ENCODE results near the gene R3HDM4. TPM values are rescaled to one million over a fixed set of nuclear protein-coding genes. Genes with fewer than 3 reads are reported as not detected.

Gene R3HDM4
- total and polyA plus RNA-seq, 4 donors = 14.1 to 72.4 (median 20.2) TPM

GRCh38 chr19:903266-903797 lies 9.7 kb downstream of the R3HDM4 start (continued):
- no peak for TF ChIP-seq GABPA (IDR thresholded peaks at IDR 0.05 in 1 of 2, conservative IDR thresholded peaks at IDR 0.05 in 1 of 2)

GRCh38 chr19:902446-903226 lies 10.4 kb downstream of the R3HDM4 start:
- peaks cover 7 to 11% (median 9%) of the 10 kb centered on the region in 4 donors for H3K4me1 ChIP-seq (ENCODE audit: control insufficient read depth in 4 of 4, insufficient read depth in 4 of 4, low read length in 3 of 4)
- no peak overlapping the region for H3K9ac ChIP-seq (ENCODE audit: low read depth in 1 of 2, low read length in 2 of 2)
- H3K36me3 ChIP-seq (ENCODE audit: control insufficient read depth in 4 of 4, insufficient read depth in 3 of 4, low read depth in 1 of 4, low read length in 3 of 4) = peaks cover 0 to 13% (median 4%) of the 10 kb centered on the region in 4 donors
- no peak for TF ChIP-seq TAF1 (conservative IDR thresholded peaks at IDR 0.05)
- TF ChIP-seq YY1 (IDR thresholded peaks at IDR 0.05) = peak; percentile 60
- TF ChIP-seq FOXA2 (IDR thresholded peaks at IDR 0.05) = no peak
- TF ChIP-seq RAD21 (IDR thresholded peaks at IDR 0.05) = peak in 1 of 2 donors; percentile 23
- TF ChIP-seq EGR1 (IDR thresholded peaks at IDR 0.05; ENCODE audit: low read depth in 2 of 2) = no peak
- peak; percentile 14 for TF ChIP-seq REST (IDR thresholded peaks at IDR 0.05)
- TF ChIP-seq NR2F2 (IDR thresholded peaks at IDR 0.05) = peak; percentile 18
- peak; percentile 27 for TF ChIP-seq HNF4G (IDR thresholded peaks at IDR 0.05)
- no peak for TF ChIP-seq ZBTB33 (IDR thresholded peaks at IDR 0.05)
- TF ChIP-seq ATF3 (IDR thresholded peaks at IDR 0.05) = no peak
- TF ChIP-seq SP1 (IDR thresholded peaks at IDR 0.05) = peak; percentile 56
- TF ChIP-seq HNF4A (conservative IDR thresholded peaks at IDR 0.05) = peak; percentile 69
- TF ChIP-seq FOXA1 (IDR thresholded peaks at IDR 0.05) = no peak
- TF ChIP-seq RXRA (IDR thresholded peaks at IDR 0.05) = peak; percentile 81 to 86
- no peak for TF ChIP-seq GABPA (IDR thresholded peaks at IDR 0.05 in 1 of 2, conservative IDR thresholded peaks at IDR 0.05 in 1 of 2)
- TF ChIP-seq MAX (IDR thresholded peaks at IDR 0.05) = no peak
- no peak for TF ChIP-seq JUND (IDR thresholded peaks at IDR 0.05)
- TF ChIP-seq CTCF (IDR thresholded peaks at IDR 0.05; ENCODE audit: low read depth, low read length, missing input control) = no peak
- 69% methylated on average over 14 of the region's 14 CpGs for WGBS
- H3K9me3 ChIP-seq (ENCODE audit: control insufficient read depth in 4 of 4, low read length in 3 of 4) = no peaks in the 10 kb centered on the region
- H3K4me3 ChIP-seq (ENCODE audit: low read depth in 1 of 3, low read length in 3 of 3) = no peak overlapping the region
- DNase-seq (ENCODE audit: low spot score) = no peak
- H3K27ac ChIP-seq (ENCODE audit: low read depth in 1 of 2, low read length in 2 of 2) = no peak overlapping the region
- H3K27me3 ChIP-seq (ENCODE audit: control insufficient read depth in 4 of 4, insufficient read depth in 4 of 4, low read length in 3 of 4) = no peaks in the 10 kb centered on the region

Data from liver (tissue), 9 donors.